H1 (cell line): ENCODE measurements around the gene C1orf52. TPM values are rescaled to one million over a fixed set of nuclear protein-coding genes. Genes with fewer than 3 reads are reported as not detected.

Experiments
- CTCF ChIA-PET: fragments of 300-600 bp; sonication (Branson Sonifier 250); formaldehyde crosslinking; loops from one replicate; lab custom pipeline; 2021; ENCODE audit not compliant: partially characterized antibody; lab: Charles Lee
- POLR2A ChIA-PET: fragments of 300-600 bp; sonication (Branson Sonifier 250); formaldehyde crosslinking; loops from one replicate; lab custom pipeline; 2021; ENCODE audit warnings: inconsistent platforms; ENCODE audit not compliant: partially characterized antibody; lab: Charles Lee
- DNase-seq, 2 experiments: peaks; one replicate each; pipeline versions ENCODE4 v3.0.0 to v3.0.0-alpha.2; 2010 to 2022; ENCODE audit warnings: low spot score in 2 of 2, low read depth in 1 of 2, mixed read lengths in 1 of 2
- FAIRE-seq: peaks from 2 replicates; lab custom pipeline; 2011; peaks lifted over from hg19 to GRCh38; lab: Jason Lieb, UNC
- H2AFZ ChIP-seq: 2 replicates; pipeline ENCODE4 v1.8.1; 2012; ENCODE audit warnings: low read length, inconsistent platforms
- H2AK5ac ChIP-seq: 2 replicates; pipeline ENCODE4 v1.6.1; 2013; ENCODE audit warnings: low read depth, low read length
- H2BK120ac ChIP-seq: replicated peaks from 2 replicates; pipeline ENCODE3; 2013; ENCODE audit warnings: low read depth, low read length, inconsistent platforms
- H2BK12ac ChIP-seq: 2 replicates; pipeline ENCODE4 v1.6.1; 2013; ENCODE audit warnings: low read depth, low read length
- H2BK15ac ChIP-seq: 2 replicates; pipeline ENCODE4 v1.6.1; 2013; ENCODE audit warnings: low read length
- H2BK20ac ChIP-seq: 2 replicates; pipeline ENCODE4 v1.6.1; 2013; ENCODE audit warnings: low read length
- H2BK5ac ChIP-seq: 2 replicates; pipeline ENCODE4 v1.6.1; 2013; ENCODE audit warnings: low read depth, low read length
- H3K14ac ChIP-seq: 2 replicates; pipeline ENCODE4 v1.6.1; 2013; ENCODE audit warnings: inconsistent platforms; ENCODE audit not compliant: insufficient read length
- H3K18ac ChIP-seq: 2 replicates; pipeline ENCODE4 v1.6.1; 2013; ENCODE audit warnings: low read length; ENCODE audit errors: extremely low read depth
- H3K23ac ChIP-seq: 2 replicates; pipeline ENCODE4 v1.6.1; 2013; ENCODE audit warnings: inconsistent platforms; ENCODE audit not compliant: insufficient read length
- H3K23me2 ChIP-seq: 2 replicates; pipeline ENCODE4 v1.6.1; 2013; ENCODE audit warnings: low read depth, low read length
- H3K27ac ChIP-seq: 2 replicates; pipeline ENCODE4 v1.6.1; 2011; ENCODE audit warnings: low read depth, low read length, inconsistent platforms
- H3K27me3 ChIP-seq, 4 experiments: replicated peaks in 1 of 4; 1 replicate in 1 of 4; 2 replicates in 3 of 4; pipeline versions ENCODE4 v1.6.1 to v1.8.1; 2011 to 2013; ENCODE audit warnings: low read length in 3 of 4, mild to moderate bottlenecking in 3 of 4, inconsistent platforms in 2 of 4, mixed read lengths in 2 of 4, moderate library complexity in 1 of 4; ENCODE audit not compliant: control insufficient read depth in 3 of 4, insufficient read depth in 3 of 4; ENCODE audit errors: extremely low read depth in 1 of 4
- H3K36me3 ChIP-seq, 4 experiments: 2 replicates each; pipeline versions ENCODE4 v1.6.1 to v1.8.1; 2011 to 2013; ENCODE audit warnings: mild to moderate bottlenecking in 4 of 4, low read length in 3 of 4, moderate library complexity in 2 of 4, control low read depth in 1 of 4, inconsistent platforms in 1 of 4; ENCODE audit not compliant: insufficient read depth in 4 of 4, control insufficient read depth in 2 of 4
- H3K4ac ChIP-seq: replicated peaks from 2 replicates; pipeline ENCODE3; 2013; ENCODE audit warnings: low read length, low read depth, mixed read lengths, inconsistent platforms; ENCODE audit not compliant: insufficient read length
- H3K4me1 ChIP-seq, 4 experiments: replicated peaks in 1 of 4; 1 replicate in 1 of 4; 2 replicates in 3 of 4; pipeline versions ENCODE4 v1.6.1 to v1.8.1; 2011 to 2013; ENCODE audit warnings: low read length in 3 of 4, inconsistent platforms in 2 of 4, mixed read lengths in 1 of 4; ENCODE audit not compliant: insufficient read depth in 4 of 4, control insufficient read depth in 3 of 4
- H3K4me2 ChIP-seq, 2 experiments: 2 replicates each; pipeline versions ENCODE4 v1.6.1 to v1.8.1; 2011 to 2013; ENCODE audit warnings: low read depth in 2 of 2, low read length in 2 of 2, control low read depth in 1 of 2, inconsistent platforms in 1 of 2, mild to moderate bottlenecking in 1 of 2; ENCODE audit not compliant: insufficient read depth in 1 of 2
- H3K4me3 ChIP-seq, 4 experiments: fragments of 200-600, 300-600 bp in 1 of 4; sonication (generic), shearing (Covaris generic), sonication (Bioruptor Twin) in 1 of 4; 2 replicates each; pipeline versions ENCODE4 v1.5.1 to v1.8.1; 2011 to 2016; ENCODE audit warnings: low read length in 4 of 4, low read depth in 3 of 4, control low read depth in 2 of 4, inconsistent platforms in 2 of 4, mild to moderate bottlenecking in 2 of 4, mixed read lengths in 1 of 4, moderate library complexity in 1 of 4; ENCODE audit not compliant: insufficient read depth in 2 of 4; ENCODE audit errors: extremely low read depth in 1 of 4
- H3K56ac ChIP-seq: replicated peaks from 2 replicates; pipeline ENCODE3; 2013; ENCODE audit warnings: low read depth, mild to moderate bottlenecking, mixed read lengths, low read length, inconsistent platforms; ENCODE audit not compliant: insufficient read length
- H3K79me1 ChIP-seq: 2 replicates; pipeline ENCODE4 v1.6.1; 2013; ENCODE audit warnings: low read depth, low read length, control low read depth
- H3K79me2 ChIP-seq, 2 experiments: 2 replicates each; pipeline versions ENCODE4 v1.6.1 to v1.8.1; 2012 to 2013; ENCODE audit warnings: low read length in 2 of 2, mild to moderate bottlenecking in 2 of 2, inconsistent platforms in 1 of 2; ENCODE audit not compliant: insufficient read depth in 2 of 2, control insufficient read depth in 1 of 2
- H3K9ac ChIP-seq, 4 experiments: replicated peaks in 1 of 4; 1 replicate in 1 of 4; 2 replicates in 3 of 4; pipeline versions ENCODE4 v1.6.1 to v1.8.1; 2011 to 2013; ENCODE audit warnings: low read depth in 3 of 4, low read length in 3 of 4, control low read depth in 2 of 4, mild to moderate bottlenecking in 2 of 4, moderate library complexity in 2 of 4, inconsistent platforms in 1 of 4; ENCODE audit errors: extremely low read depth in 1 of 4
- H3K9me3 ChIP-seq, 2 experiments: 2 replicates each; pipeline versions ENCODE4 v1.6.1 to v1.8.1; 2012 to 2013; ENCODE audit warnings: mild to moderate bottlenecking in 2 of 2, moderate library complexity in 2 of 2, control low read depth in 1 of 2, inconsistent platforms in 1 of 2, low read depth in 1 of 2, low read length in 1 of 2, mixed read lengths in 1 of 2; ENCODE audit not compliant: insufficient read depth in 2 of 2
- H4K20me1 ChIP-seq, 2 experiments: replicated peaks in 1 of 2; 2 replicates each; pipeline versions ENCODE3 to v1.8.1; 2011 to 2013; ENCODE audit warnings: inconsistent platforms in 2 of 2, low read length in 2 of 2, mild to moderate bottlenecking in 1 of 2; ENCODE audit not compliant: insufficient read depth in 2 of 2, control insufficient read depth in 1 of 2
- H4K5ac ChIP-seq: 2 replicates; pipeline ENCODE4 v1.6.1; 2013; ENCODE audit warnings: low read length, low read depth, mixed read lengths, inconsistent platforms; ENCODE audit not compliant: insufficient read length
- H4K8ac ChIP-seq: 2 replicates; pipeline ENCODE4 v1.8.0; 2013; ENCODE audit warnings: mild to moderate bottlenecking, moderate library complexity, low read length, inconsistent platforms; ENCODE audit not compliant: insufficient read depth; ENCODE audit errors: extremely low read depth
- H4K91ac ChIP-seq: replicated peaks from 2 replicates; pipeline ENCODE3; 2013; ENCODE audit warnings: low read length, mixed read lengths, inconsistent platforms; ENCODE audit not compliant: insufficient read length
- EP300 ChIP-seq, 2 experiments: IDR thresholded peaks; 1 replicate in 1 of 2; 2 replicates in 1 of 2; pipeline ENCODE4 v1.6.1; 2011 to 2012; ENCODE audit warnings: low read depth in 2 of 2, low read length in 2 of 2, mild to moderate bottlenecking in 2 of 2, borderline replicate concordance in 1 of 2, inconsistent platforms in 1 of 2, moderate library complexity in 1 of 2
- HDAC2 ChIP-seq, 2 experiments: fragments of 300-600 bp in 1 of 2; sonication (generic) in 1 of 2; IDR thresholded peaks; 2 replicates each; pipeline ENCODE4 v1.6.1; 2011 to 2012; ENCODE audit warnings: low read depth in 2 of 2, low read length in 2 of 2, mild to moderate bottlenecking in 2 of 2, moderate library complexity in 2 of 2, borderline replicate concordance in 1 of 2, inconsistent platforms in 1 of 2
- JUND ChIP-seq: IDR thresholded peaks from 2 replicates; pipeline ENCODE4 v1.6.1; 2011; ENCODE audit warnings: mild to moderate bottlenecking, improper control_type of control experiment, low read length
- KDM1A ChIP-seq: fragments of 200-600, 300-600 bp; sonication (generic); IDR thresholded peaks from 2 replicates; pipeline ENCODE4 v1.7.1; 2016; ENCODE audit warnings: mild to moderate bottlenecking, low read length, borderline replicate concordance
- POU5F1 ChIP-seq: IDR thresholded peaks from 2 replicates; pipeline ENCODE4 v1.6.1; 2011; ENCODE audit warnings: low read depth, mild to moderate bottlenecking, low read length, moderate library complexity
- SIRT6 ChIP-seq: IDR thresholded peaks from one replicate; pipeline ENCODE4 v1.7.1; 2012; ENCODE audit warnings: low read length, inconsistent platforms
- SP2 ChIP-seq: IDR thresholded peaks from 2 replicates; pipeline ENCODE4 v1.6.1; 2012; ENCODE audit warnings: mild to moderate bottlenecking, low read length, inconsistent platforms
- TEAD4 ChIP-seq: IDR thresholded peaks from 2 replicates; pipeline ENCODE4 v1.6.1; 2012; ENCODE audit warnings: low read depth, low read length, inconsistent platforms, mixed read lengths
- WGBS, 2 experiments: shearing (Covaris generic) in 1 of 2; methylation state at CpG; one replicate each; pipeline versions ENCODE4 v1.1.6 to v1.1.7; 2013 to 2015; ENCODE audit warnings: low lambda C conversion rate in 2 of 2, mixed read lengths in 2 of 2, inconsistent platforms in 1 of 2, low coverage in 1 of 2, missing lambda C conversion rate in 1 of 2; ENCODE audit not compliant: insufficient replicate concordance in 2 of 2, insufficient coverage in 1 of 2, insufficient read length in 1 of 2; ENCODE audit errors: extremely low coverage in 1 of 2, missing lambda C conversion rate in 1 of 2; 5-methylcytosine and 5-hydroxymethylcytosine counted together
- polyA plus RNA-seq, 7 experiments: library from polyadenylated mRNA; depleted of rRNA in 3 of 7; stranded (reverse) in 5 of 7; unstranded in 2 of 7; fragments of >200 nt in 5 of 7; fragments of 200-250 nt in 2 of 7; gene quantifications; 1 replicate in 5 of 7; 2 replicates in 1 of 7; 4 replicates in 1 of 7; pipeline versions ENCODE4 v1.2.1 to v1.2.3, GENCODE V29; 2011 to 2013; ENCODE audit warnings: missing spikeins in 2 of 7, mixed read lengths in 2 of 7
- total RNA-seq: library from RNA; stranded (reverse); fragmentation: NEBNext Ultra II Directional; extraction: Animal tissue kit (Norgen Biotek cat#: 25700); gene quantifications from 2 replicates; pipeline ENCODE4 v1.2.1, GENCODE V29; 2021
- TF ChIP-seq, protein P1 (sequence below): IDR thresholded peaks from 2 replicates; pipeline ENCODE4 v1.6.1; 2012; ENCODE audit warnings: low read length, inconsistent platforms

The C1orf52 gene
- total and polyA plus RNA-seq, 2 of the 8 experiments (the other 6 are each of a cell fraction or from before 2014, with no cell fraction given): 29.2 to 39.1 TPM

- H3K79me1 ChIP-seq: no peaks in the 10 kb centered on the region
- no peaks in the 10 kb centered on the region for H3K23me2 ChIP-seq
- no peak overlapping the region for H3K4me3 ChIP-seq
- no peak overlapping the region for H3K9ac ChIP-seq
- no peak overlapping the region for H2BK5ac ChIP-seq
- ChIA-PET POLR2A (no interaction called here), CTCF (no interaction called here)
- FAIRE-seq: no peak
- no peak overlapping the region for H3K4ac ChIP-seq
- no peak for DNase-seq
- no peak overlapping the region for H2AFZ ChIP-seq
- no peak overlapping the region for H3K23ac ChIP-seq
- WGBS, 2 experiments: 100% methylated on average over 1 of the region's 1 CpG; no CpG with 5 or more reads in 1 of the 2 experiments
- H4K20me1 ChIP-seq: no peaks in the 10 kb centered on the region
- no peak overlapping the region for H3K4me2 ChIP-seq
- no peak overlapping the region for H2AK5ac ChIP-seq
- no peaks in the 10 kb centered on the region for H3K79me2 ChIP-seq
- H3K27ac ChIP-seq: no peak overlapping the region
- H4K5ac ChIP-seq: no peak overlapping the region
- H4K8ac ChIP-seq: no peak overlapping the region
- H4K91ac ChIP-seq: no peak overlapping the region
- H3K27me3 ChIP-seq: no peaks in the 10 kb centered on the region
- peaks cover 0 to 1% (median 0%) of the 10 kb centered on the region in 4 experiments; a peak in 1 of 7 replicates for H3K4me1 ChIP-seq
- H3K18ac ChIP-seq: no peak overlapping the region
- H3K36me3 ChIP-seq: no peaks in the 10 kb centered on the region
- no peak overlapping the region for H2BK15ac ChIP-seq
- no peak overlapping the region for H2BK120ac ChIP-seq
- H2BK12ac ChIP-seq: no peak overlapping the region
- no peaks in the 10 kb centered on the region for H3K9me3 ChIP-seq
- no peak overlapping the region for H2BK20ac ChIP-seq
- no peak overlapping the region for H3K56ac ChIP-seq
- H3K14ac ChIP-seq: no peak overlapping the region
- TF ChIP-seq, protein P1, sequence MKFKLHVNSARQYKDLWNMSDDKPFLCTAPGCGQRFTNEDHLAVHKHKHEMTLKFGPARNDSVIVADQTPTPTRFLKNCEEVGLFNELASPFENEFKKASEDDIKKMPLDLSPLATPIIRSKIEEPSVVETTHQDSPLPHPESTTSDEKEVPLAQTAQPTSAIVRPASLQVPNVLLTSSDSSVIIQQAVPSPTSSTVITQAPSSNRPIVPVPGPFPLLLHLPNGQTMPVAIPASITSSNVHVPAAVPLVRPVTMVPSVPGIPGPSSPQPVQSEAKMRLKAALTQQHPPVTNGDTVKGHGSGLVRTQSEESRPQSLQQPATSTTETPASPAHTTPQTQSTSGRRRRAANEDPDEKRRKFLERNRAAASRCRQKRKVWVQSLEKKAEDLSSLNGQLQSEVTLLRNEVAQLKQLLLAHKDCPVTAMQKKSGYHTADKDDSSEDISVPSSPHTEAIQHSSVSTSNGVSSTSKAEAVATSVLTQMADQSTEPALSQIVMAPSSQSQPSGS: no peak
- TF ChIP-seq JUND (no peak), EP300 (IDR thresholded peaks at IDR 0.05; ENCODE audit: borderline replicate concordance in 1 of 2, low read depth in 2 of 2, low read length in 2 of 2) (no peak), KDM1A (no peak), SP2 (no peak), HDAC2 (IDR thresholded peaks at IDR 0.05; ENCODE audit: borderline replicate concordance in 1 of 2, low read depth in 2 of 2, low read length in 2 of 2) (no peak), SIRT6 (no peak), POU5F1 (no peak), TEAD4 (no peak)
Observed at GRCh38 chr1:85237613-85238012, 21.8 kb downstream of the C1orf52 start.
